Heart left ventricle (tissue), 13 donors: ENCODE data around the gene FBXL17.

Experiments
- CTCF ChIP-seq, 12 donors: fragments of 200-600 bp; sonication (generic) in 4 of 12; IDR thresholded peaks; one replicate each; pipeline versions ENCODE4 v1.5.0 to v1.8.0; 2018 to 2022; ENCODE audit warnings: antibody characterized with exemption in 12 of 12, mild to moderate bottlenecking in 5 of 12
- POLR2A ChIP-seq, 2 donors: fragments of 450-650 bp; IDR thresholded peaks; one replicate each; pipeline ENCODE4 v1.6.1; 2017; ENCODE audit warnings: antibody characterized with exemption in 2 of 2, mild to moderate bottlenecking in 2 of 2, moderate library complexity in 2 of 2
- donor health status: ischemic (EF 13 %, LVEDD 7.1; RV severe dilation, severe dysfunction).
- donor health status: DM: no; HTN: yes; CAD: no.
- donor health status: DM: no; HTN: no; CAD: no.
- donor health status: ischemic (EF 25% LVEDD 6.9; RV normal size, moderate dysfunction).
- donor health status: ischemic (EF 25% LVEDD 5.7; RV mildly dilated, moderate dysfunction).
- donor health status: ischemic (EF 35%, LVEDD 5.7; RV mildly dilated, moderate dysfunction).
- donor health status: nonischemic (EF 11% LVEDD 7.7; RV severe dilation, severe dysfunction).
- donor health status: DM: yes; HTN: yes; CAD: no.
- donor health status: PGD.
- donor health status: ischemic (EF 29% LVEDD 5.4; RV normal size, mild dysfunction).
- donor health status: nonischemic (EF 23%, LVEDD 6.1; RV moderate dilation, normal function).

DNA sequence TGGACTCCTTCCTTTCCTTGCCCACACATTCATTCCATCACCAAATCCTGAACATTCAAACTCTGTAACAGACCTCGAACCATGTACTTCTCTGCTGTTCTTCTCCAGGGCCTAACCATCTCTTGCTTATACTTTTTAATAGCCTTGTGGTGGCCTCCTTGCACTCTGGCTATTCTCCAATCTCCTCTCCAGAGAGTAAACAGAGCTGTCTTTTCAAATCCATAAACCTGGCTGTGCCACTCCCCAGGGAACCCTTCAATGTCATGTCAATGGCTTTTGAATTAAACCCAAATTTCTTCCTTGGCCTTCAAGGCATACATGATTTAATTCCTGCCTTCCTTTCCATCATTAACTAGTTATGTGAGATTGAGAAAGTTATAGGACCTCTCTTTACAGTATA, 433.5 kb downstream of the FBXL17 start:
- TF ChIP-seq CTCF (IDR thresholded peaks at IDR 0.05) (no peak), POLR2A (IDR thresholded peaks at IDR 0.05) (no peak)
